ENCODE results near the gene ESYT2. TPM values are rescaled to one million over a fixed set of nuclear protein-coding genes. Genes with fewer than 3 reads are reported as not detected.

ESYT2 gene
- total and polyA plus RNA-seq, 9 of the 15 experiments (the other 6 are each of a cell fraction or from before 2014, with no cell fraction given) = 5.8 to 86.9 (median 64.7) TPM

- TF ChIP-seq FOXK1 (CRISPR knock-in tag; IDR thresholded peaks at IDR 0.05; ENCODE audit: borderline replicate concordance) = no peak
- no peak; the same call in 1 of the 2 replicates for TF ChIP-seq CBFA2T2 (conservative IDR thresholded peaks at IDR 0.05)
- no peak for TF ChIP-seq CEBPB (tag; IDR thresholded peaks at IDR 0.05)
- peak in 1 of 2 experiments; percentile 38; a peak in 2 of 4 replicates for TF ChIP-seq KDM1A (IDR thresholded peaks at IDR 0.05)
- TF ChIP-seq ZNF175 (CRISPR knock-in tag; IDR thresholded peaks at IDR 0.05; ENCODE audit: low read depth) = peak; percentile 93
- TF ChIP-seq KAT7 (CRISPR knock-in tag; IDR thresholded peaks at IDR 0.05; ENCODE audit: borderline replicate concordance) = no peak
- no peak for TF ChIP-seq HDAC3 (IDR thresholded peaks at IDR 0.05; ENCODE audit: borderline replicate concordance, partially characterized antibody)
- no peak for TF ChIP-seq ZBTB43 (CRISPR knock-in tag; IDR thresholded peaks at IDR 0.05)
- TF ChIP-seq USF2 (CRISPR knock-in tag; IDR thresholded peaks at IDR 0.05) = no peak
- TF ChIP-seq ZNF79 (CRISPR knock-in tag; IDR thresholded peaks at IDR 0.05; ENCODE audit: low read depth) = no peak
- no peak for TF ChIP-seq DIDO1 (tag; IDR thresholded peaks at IDR 0.05; ENCODE audit: low read depth)
- TF ChIP-seq CHD1 (IDR thresholded peaks at IDR 0.05; ENCODE audit: low read length) = no peak
- peak; percentile 34; the same call in 1 of the 2 replicates for TF ChIP-seq ETV5 (CRISPR knock-in tag; IDR thresholded peaks at IDR 0.05; ENCODE audit: low read depth)
- TF ChIP-seq U2AF2 (optimal IDR thresholded peaks at IDR 0.05; ENCODE audit: low read depth, low read length) = no peak
- no peak for TF ChIP-seq CBX3 (IDR thresholded peaks at IDR 0.05; ENCODE audit: borderline replicate concordance in 1 of 2, low read length in 2 of 2)
- TF ChIP-seq ZNF282 (CRISPR knock-in tag; IDR thresholded peaks at IDR 0.05) = no peak
- TF ChIP-seq ZNF518B (CRISPR knock-in tag; IDR thresholded peaks at IDR 0.05) = no peak
- peak; percentile 87; the same call in 1 of the 2 replicates for TF ChIP-seq ATF6 (CRISPR knock-in tag; IDR thresholded peaks at IDR 0.05)
- TF ChIP-seq YY1 (IDR thresholded peaks at IDR 0.05; ENCODE audit: borderline replicate concordance in 1 of 3, control insufficient read depth in 1 of 3, extremely low read depth in 1 of 3, insufficient read depth in 3 of 3, insufficient read length in 1 of 3, insufficient replicate concordance in 2 of 3, low read depth in 1 of 3, low read length in 2 of 3) = no peak
- no peak for TF ChIP-seq ZFP30 (CRISPR knock-in tag; IDR thresholded peaks at IDR 0.05; ENCODE audit: borderline replicate concordance)
- no peak for TF ChIP-seq LARP7 (IDR thresholded peaks at IDR 0.05)
Measured at GRCh38 chr7:158865462-158865922, 36.2 kb upstream of the ESYT2 start (continued).

All from K562 (cell line).